ENCODE measurements around the gene PLEKHA1.
A peak's percentile ranks its signal among the peaks of the same experiment; 100 is the strongest.

The PLEKHA1 gene

DNA sequence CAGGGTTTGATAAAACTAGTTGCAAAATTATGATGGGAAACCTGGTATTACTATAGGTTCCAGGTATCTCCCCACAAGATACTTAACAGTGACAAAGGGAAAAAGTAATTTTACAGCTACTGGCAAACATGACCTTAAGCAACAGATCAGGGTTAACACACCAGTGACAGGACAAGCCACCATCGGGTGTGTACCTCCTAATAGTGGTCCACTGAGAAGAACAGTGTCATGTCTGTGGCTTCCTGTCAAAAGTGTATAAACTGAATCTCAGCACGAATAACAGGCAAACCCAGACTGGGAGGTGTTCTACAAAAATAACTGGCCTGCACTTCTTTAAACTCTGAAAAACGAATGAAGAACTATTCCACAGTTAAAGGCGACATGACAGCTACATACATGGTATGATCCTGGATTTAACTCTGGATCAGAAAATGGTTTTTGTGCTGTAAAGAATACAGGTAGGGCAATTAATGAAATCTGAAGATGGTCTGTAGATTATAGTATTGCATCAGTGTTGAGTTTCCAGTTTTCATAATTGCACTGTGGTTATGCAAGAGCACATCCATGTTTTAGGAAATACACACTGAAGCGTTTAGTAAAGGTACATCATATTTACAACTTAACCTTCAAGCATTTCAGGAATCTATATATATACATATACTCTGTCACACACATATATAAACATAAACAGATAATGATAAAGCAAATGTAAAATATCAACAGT is 47.9 kb downstream of the PLEKHA1 start:
- no peak for DNase-seq (ENCODE audit: low spot score)

DNA sequence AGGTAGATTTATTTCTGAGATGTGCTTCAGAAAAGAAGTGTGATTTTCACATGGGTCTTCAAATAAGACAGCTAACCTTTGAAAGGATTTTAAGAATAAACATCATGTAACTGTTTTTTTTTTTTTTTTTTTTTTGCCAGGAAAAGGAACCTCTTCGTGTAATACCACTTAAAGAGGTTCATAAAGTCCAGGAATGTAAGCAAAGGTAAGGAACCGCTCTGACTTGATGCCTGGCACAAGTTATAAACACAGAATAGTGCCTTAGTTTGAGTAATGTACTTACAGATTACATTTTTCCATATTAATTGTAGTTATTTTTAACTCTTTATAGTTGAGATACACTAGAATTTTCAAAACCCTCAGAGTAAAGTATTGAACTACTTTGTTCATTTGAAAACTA is 49.6 kb downstream of the PLEKHA1 start:
- no peak for DNase-seq (ENCODE audit: low spot score)

DNA sequence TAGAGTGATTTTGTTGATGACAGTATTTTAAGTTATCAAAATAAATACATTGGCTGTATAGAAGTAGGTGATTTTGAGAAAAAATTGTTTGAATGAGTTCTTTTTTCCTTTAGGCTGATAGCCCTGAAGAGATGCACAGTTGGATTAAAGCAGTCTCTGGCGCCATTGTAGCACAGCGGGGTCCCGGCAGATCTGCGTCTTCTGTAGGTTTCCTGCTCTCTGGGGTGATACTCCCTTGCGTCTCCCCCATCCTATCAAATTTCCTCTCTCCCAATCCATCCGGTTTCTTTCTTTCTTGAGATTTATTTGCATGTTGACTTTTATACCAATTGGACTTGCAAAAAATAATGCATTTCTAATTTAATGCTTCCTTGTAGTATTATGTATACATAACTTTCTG is 52.3 kb downstream of the PLEKHA1 start:
- DNase-seq (ENCODE audit: low spot score): no peak

- DNase-seq (ENCODE audit: low spot score): no peak
These were observed 52.8 kb downstream of the PLEKHA1 start for GRCh38 chr10:122427280-122427679.

DNA sequence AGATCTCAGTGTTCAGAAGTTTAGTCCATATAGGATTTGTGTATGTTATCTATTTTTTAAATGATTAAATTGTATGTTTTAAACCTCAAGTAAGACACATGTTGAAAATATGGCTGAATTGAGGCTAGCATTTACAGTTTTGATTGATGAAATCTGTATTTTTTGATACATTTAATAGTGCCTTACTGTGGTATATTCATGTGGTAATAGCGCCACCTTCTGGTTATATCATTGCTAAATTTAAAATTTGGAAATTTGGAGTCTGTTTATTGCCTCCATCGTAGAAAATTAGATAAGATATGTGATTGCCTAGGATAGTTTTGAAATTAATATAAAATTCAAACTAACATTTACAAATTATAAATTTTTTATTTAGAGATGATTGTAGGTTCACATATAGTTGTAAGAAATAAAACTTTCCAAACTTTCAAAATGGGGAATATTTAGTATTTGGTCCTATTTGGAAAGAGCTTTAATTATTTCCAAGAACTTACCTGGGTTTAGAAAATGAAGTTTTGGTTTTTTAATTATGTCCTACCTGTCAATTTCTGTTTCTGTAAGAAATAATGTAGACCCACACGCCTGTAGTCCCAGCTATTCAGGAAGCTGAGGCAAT is 60.8 kb downstream of the PLEKHA1 start:
- no peak for DNase-seq (ENCODE audit: low spot score)

DNA sequence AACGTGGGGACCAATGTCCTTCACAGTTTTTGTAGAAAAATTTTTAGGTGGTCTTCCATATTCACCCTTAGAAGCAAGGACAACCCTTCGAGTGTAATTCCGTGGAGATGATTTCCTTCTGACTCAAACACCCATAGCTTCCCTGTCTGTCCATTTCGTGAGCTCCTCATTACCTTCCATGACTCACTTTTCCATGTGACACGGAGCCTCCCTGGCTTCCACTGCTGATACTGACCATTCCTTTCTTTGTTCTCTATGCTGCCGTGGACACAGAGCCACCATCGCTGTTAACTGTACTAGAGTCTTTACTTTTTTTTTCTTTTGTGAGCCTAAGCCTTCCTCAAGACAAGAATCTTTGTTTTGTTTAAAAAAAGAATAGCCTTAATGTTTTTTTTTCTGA is 67.5 kb downstream of the PLEKHA1 start:
- DNase-seq (ENCODE audit: low spot score): no peak

GRCh38 chr10:122445469-122445868 is 71.0 kb downstream of the PLEKHA1 start:
- DNase-seq (ENCODE audit: low spot score): no peak

DNA sequence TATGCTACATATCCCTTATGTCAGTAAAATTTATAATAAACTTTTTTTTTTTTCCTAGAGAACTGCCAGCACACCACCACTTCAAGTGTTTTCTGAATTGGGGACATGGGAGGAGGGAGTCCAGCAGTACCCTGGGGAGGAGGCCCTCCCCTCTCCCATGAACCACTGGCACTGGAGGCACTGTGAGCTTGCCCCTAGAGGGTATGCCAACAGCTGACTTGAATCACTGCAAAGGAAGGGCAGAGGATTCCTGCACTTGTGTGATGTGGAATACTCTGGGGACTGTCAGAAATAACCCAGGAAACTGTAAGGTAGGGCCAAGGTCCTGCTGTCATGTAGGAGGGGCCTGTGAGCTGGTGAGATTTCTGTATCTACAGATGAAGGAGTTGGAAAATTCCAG is 71.4 kb downstream of the PLEKHA1 start:
- DNase-seq (ENCODE audit: low spot score): no peak

DNA sequence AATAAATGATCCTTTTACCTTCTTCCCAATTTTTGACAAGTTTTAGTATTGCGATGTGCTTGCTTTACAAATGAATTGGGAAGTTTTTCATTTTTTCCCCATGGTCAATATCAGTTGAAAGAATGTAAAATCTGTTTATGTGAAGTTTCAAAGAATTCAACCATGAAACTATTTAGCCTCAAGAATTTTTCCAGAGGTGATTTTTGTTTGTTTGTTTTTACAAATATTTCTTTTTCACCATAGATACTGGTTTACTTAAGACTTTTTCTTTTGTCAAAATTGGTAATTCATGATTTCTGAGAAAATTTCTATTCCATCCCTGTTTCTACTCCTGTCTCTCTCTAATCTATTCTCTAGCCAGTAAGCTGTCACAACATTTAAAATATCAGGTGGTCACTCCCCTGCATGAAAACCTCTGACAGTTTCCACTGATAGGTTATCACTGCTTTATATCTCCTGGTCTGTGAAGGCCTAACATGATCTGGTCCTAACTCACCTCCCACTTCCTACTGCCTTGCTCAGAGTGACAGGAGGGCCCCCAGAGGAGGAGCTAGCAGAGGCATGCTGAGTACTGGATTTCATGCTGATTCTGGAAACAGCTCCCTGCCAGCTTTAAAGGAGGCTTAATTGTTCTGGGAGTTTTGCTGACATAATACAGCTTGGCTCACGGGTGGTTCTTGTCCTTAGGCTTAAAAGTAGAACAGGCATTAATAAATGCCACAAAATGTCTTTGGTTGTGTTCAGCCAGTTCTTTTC is 72.3 kb downstream of the PLEKHA1 start:
- no peak for DNase-seq (ENCODE audit: low spot score)

- DNase-seq (ENCODE audit: low spot score): no peak
These were observed 74.1 kb downstream of the PLEKHA1 start for GRCh38 chr10:122448600-122448999.

GRCh38 chr10:122449153-122449552 is 74.6 kb downstream of the PLEKHA1 start:
- no peak for DNase-seq (ENCODE audit: low spot score)

DNA sequence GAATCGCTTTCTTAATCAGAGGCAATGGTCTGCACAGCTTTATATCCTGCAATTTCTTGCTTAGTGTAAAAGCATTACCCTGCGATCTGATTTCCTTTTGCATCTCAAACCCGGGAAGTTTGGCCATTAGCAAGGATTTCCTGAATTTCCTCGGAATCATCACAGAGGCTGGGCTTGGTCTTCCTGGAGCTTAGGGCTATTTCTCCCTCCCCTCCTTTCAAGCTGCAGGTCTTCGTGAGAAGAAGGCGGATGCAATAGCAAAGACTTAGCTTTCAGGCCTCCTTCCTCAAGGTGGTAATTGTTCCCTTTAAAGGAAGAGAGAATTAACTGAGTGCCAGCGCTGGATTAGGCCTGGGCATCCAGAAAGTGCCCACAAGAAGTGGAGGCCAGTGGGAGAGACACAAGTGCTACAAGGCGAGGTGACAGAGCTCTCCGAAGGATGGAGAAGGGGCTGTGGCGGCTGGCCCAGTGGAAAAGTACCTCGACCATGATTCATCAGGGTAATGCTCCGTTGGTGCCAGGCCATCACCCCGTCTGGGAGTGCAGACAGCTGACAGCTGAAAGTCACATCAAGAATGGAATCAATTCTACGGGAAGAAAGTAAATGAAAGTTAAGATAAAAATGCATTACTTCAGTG is 76.0 kb downstream of the PLEKHA1 start:
- DNase-seq (ENCODE audit: low spot score): no peak

- no peak for DNase-seq (ENCODE audit: low spot score)
These were observed 79.6 kb downstream of the PLEKHA1 start for GRCh38 chr10:122454071-122454470.

DNA sequence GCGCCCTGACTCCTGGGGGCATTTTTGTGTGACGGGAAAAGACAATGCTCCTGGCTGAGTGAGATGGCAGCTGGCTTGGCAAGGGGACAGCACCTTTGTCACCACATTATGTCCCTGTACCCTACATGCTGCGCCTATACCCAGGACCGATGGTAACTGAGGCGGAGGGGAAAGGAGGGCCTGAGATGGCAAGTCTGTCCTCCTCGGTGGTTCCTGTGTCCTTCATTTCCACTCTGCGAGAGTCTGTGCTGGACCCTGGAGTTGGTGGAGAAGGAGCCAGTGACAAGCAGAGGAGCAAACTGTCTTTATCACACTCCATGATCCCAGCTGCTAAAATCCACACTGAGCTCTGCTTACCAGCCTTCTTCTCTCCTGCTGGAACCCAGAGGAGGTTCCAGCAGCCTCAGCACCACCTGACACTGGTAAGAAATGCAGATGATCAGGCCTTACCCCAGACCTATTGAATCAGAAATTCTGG is 80.1 kb downstream of the PLEKHA1 start, which contains the start of gene ARMS2:
TSS of gene ARMS2 (plus strand) at position 51 of the 478 bp plus-strand sequence. CDS start at position 126, 75 bp downstream.
- DNase-seq (ENCODE audit: low spot score): no peak

- no peak for DNase-seq (ENCODE audit: low spot score)
These were observed 81.0 kb downstream of the PLEKHA1 start for GRCh38 chr10:122455376-122456079.

GRCh38 chr10:122457934-122458333 is 83.4 kb downstream of the PLEKHA1 start:
- no peak for DNase-seq (ENCODE audit: low spot score)

GRCh38 chr10:122458693-122459092 is 84.2 kb downstream of the PLEKHA1 start:
- DNase-seq (ENCODE audit: low spot score): no peak

- DNase-seq (ENCODE audit: low spot score): no peak
These were observed 85.2 kb downstream of the PLEKHA1 start for GRCh38 chr10:122459561-122460273.

GRCh38 chr10:122460891-122461293 is 86.4 kb downstream of the PLEKHA1 start:
- no peak for DNase-seq (ENCODE audit: low spot score)

GRCh38 chr10:122461367-122461728 is 86.8 kb downstream of the PLEKHA1 start, which contains the start of gene HTRA1:
TSS of gene HTRA1 (plus strand) at chr10:122461553. CDS start at chr10:122461653, 100 bp downstream.
- DNase-seq (ENCODE audit: low spot score): peak; percentile 86
